RWPE1 (cell line): Measurements from ENCODE around the gene PHF24.

ENCODE experiments used
- CTCF ChIA-PET: fragments of 350-600 bp; sonication (Branson Sonifier 250); formaldehyde crosslinking; extraction: SDS; loops from one replicate; lab custom pipeline; 2021; lab: Yijun Ruan, JAX
- POLR2A ChIA-PET: fragments of 400-600 bp; formaldehyde crosslinking; extraction: SDS; loops from one replicate; lab custom pipeline; 2020; ENCODE audit warnings: antibody characterized with exemption; ENCODE audit not compliant: low non-redundant PET; lab: Yijun Ruan, JAX
- DNase-seq: peaks from one replicate; pipeline ENCODE4 v3.0.0; 2012; ENCODE audit warnings: low spot score
- H3K27ac ChIP-seq: fragments of 450-650 bp; 2 replicates; pipeline ENCODE4 v1.5.1; 2017
- TF ChIP-seq, protein P1 (sequence below): fragments of 450-650 bp; conservative IDR thresholded peaks from 2 replicates; pipeline ENCODE4 v1.5.1; 2017; ENCODE audit warnings: low read depth, mild to moderate bottlenecking

PHF24 gene

GRCh38 chr9:34962546-34962945 is 4.5 kb downstream of the PHF24 start:
- no peak for DNase-seq
- ChIA-PET CTCF (interaction anchor here (0.7 to 1.5 kb wide), 3 partner anchors 32 to 63 kb away, joined by 5 to 6 read pairs (median 5); no protein-coding TSS in a partner anchor), POLR2A (no interaction called here)
- TF ChIP-seq, protein P1, sequence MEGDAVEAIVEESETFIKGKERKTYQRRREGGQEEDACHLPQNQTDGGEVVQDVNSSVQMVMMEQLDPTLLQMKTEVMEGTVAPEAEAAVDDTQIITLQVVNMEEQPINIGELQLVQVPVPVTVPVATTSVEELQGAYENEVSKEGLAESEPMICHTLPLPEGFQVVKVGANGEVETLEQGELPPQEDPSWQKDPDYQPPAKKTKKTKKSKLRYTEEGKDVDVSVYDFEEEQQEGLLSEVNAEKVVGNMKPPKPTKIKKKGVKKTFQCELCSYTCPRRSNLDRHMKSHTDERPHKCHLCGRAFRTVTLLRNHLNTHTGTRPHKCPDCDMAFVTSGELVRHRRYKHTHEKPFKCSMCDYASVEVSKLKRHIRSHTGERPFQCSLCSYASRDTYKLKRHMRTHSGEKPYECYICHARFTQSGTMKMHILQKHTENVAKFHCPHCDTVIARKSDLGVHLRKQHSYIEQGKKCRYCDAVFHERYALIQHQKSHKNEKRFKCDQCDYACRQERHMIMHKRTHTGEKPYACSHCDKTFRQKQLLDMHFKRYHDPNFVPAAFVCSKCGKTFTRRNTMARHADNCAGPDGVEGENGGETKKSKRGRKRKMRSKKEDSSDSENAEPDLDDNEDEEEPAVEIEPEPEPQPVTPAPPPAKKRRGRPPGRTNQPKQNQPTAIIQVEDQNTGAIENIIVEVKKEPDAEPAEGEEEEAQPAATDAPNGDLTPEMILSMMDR: no peak
- H3K27ac ChIP-seq: no peak overlapping the region

DNA sequence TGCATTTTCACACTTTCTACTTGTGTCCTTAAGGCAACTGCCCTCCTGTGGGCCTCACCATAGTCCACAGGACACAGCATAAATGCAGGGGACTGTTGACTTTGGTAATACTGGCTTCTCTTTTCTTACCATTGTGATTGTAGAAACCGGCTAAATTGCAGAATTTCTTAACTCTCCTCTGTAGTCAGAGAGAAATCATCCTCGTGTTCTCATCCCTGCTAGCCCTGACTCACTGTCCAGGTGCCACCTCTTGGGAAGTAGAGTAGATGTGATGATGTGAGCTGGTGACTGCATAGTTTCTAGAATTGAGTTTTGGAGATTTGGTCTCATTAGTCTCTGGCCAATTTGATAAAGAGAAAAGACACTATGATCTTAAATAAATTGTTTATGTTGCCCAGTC is 5.5 kb downstream of the PHF24 start:
- DNase-seq: no peak
- ChIA-PET CTCF (interaction anchor here (0.5 kb wide), 1 partner anchor 1499 kb away, joined by 4 read pairs; no protein-coding TSS in a partner anchor), POLR2A (no interaction called here)
- no peak overlapping the region for H3K27ac ChIP-seq
- TF ChIP-seq, protein P1: no peak

DNA sequence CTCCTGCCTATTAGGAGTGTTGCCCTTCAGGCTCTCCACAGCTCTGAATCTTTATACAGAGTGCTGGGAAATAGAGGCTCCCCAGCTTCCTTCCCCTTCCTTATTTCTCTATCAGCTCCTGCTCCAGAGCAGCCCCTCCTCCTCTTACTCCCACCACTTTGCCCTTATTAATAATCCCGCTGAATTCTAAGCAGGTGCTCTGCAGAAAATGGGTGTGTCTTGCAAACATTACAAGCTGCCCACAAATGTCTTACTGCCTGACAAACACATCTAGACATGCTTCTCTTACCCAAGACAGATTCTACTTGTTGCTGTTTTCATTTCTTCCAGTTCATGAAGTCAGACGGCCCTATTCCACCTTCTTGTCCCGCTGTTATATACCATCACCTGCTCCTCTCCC is 6.4 kb downstream of the PHF24 start:
- H3K27ac ChIP-seq: no peak overlapping the region
- ChIA-PET POLR2A (no interaction called here), CTCF (no interaction called here)
- no peak for DNase-seq
- TF ChIP-seq, protein P1: no peak

DNA sequence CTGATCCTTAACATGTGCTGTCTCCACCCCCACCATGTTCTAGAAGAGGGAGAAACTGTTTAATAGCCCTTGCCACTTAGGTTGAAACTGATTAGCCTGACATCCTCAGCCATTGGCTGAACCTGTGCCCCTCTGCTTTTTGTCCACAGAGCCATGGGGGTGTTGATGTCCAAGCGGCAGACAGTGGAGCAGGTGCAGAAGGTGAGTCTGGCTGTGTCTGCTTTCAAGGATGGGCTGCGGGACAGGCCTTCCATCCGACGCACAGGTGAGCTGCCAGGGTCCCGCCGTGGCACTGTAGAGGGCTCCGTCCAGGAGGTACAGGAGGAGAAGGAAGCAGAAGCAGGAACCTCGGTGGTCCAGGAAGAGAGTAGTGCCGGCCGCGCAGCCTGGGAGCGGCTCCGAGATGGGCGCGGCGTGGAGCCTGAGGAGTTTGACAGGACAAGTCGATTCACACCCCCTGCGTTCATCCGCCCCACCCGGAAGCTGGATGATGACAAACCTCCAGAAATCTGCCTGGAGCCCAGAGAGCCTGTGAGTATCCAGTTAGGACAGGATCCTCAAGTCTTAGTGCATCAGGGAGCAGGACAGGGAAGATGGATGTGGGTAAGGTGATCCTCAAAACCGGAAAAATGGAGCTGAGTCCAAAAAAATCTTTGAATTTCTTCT is 13.2 kb downstream of the PHF24 start:
- ChIA-PET POLR2A (no interaction called here), CTCF (interaction anchor here (0.6 kb wide), 2 partner anchors 10 to 604 kb away, joined by 3 to 5 read pairs; no protein-coding TSS in a partner anchor)
- H3K27ac ChIP-seq: no peak overlapping the region
- TF ChIP-seq, protein P1: no peak
- DNase-seq: no peak

DNA sequence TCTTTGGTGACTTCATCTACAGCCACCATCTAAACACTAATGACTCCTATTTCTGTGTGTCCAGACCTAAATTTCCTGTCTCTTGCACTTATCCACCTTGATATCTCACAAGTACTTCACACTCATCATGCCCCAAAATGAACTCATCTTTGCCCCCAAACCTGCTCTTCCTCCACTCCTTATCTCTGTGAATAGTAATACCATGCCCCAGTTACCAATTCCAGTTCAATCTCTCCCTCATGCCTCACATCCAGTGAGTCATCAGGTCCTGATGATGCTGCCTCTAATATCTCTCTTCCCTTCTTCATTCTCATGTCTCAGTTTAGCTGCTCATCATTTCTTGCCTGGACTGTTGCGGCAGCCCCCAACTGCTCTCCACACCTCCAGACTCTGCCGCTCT is 16.6 kb downstream of the PHF24 start:
- CTCF ChIA-PET: no interaction called here
- no peak for DNase-seq
- TF ChIP-seq, protein P1: no peak

DNA sequence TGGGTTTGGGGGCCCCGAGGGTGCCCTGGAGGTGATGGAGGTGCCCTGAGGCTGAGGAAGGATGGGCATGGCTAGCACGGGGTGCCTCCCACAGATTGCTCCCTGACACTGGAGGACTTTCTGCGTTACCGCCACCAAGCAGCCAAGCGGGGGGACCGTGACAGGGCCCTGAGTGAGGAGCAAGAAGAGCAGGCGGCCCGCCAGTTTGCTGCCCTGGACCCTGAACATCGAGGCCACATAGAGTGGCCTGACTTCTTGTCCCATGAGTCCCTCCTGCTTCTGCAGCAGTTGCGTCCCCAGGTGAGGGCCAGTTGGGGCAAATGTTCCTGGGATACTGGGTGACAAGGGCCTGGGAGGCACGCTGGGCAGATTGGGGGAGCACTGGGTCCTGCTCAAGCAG is 18.4 kb downstream of the PHF24 start:
- CTCF ChIA-PET: no interaction called here
- no peak for DNase-seq
- TF ChIP-seq, protein P1: no peak
- H3K27ac ChIP-seq: no peak overlapping the region
- POLR2A ChIA-PET: no interaction called here

More for the DNA sequence above, 16.6 kb downstream of the PHF24 start:
- H3K27ac ChIP-seq: no peak overlapping the region
- POLR2A ChIA-PET: no interaction called here
